Sigmoid colon (tissue), 4 donors: Measurements from ENCODE around the gene EPHA1.

ENCODE experiments used
- EP300 ChIP-seq, 4 donors: sonication (generic); formaldehyde crosslinking; IDR thresholded peaks; one replicate each; pipeline ENCODE4 v1.6.1; 2017; ENCODE audit warnings: antibody characterized with exemption in 4 of 4
- POLR2A ChIP-seq, 2 donors: fragments of 450-650 bp; IDR thresholded peaks; one replicate each; pipeline ENCODE4 v1.6.1; 2016; ENCODE audit warnings: antibody characterized with exemption in 2 of 2, mild to moderate bottlenecking in 2 of 2, moderate library complexity in 2 of 2
- POLR2AphosphoS5 ChIP-seq, 4 donors: sonication (generic); formaldehyde crosslinking; IDR thresholded peaks; one replicate each; pipeline ENCODE4 v1.6.1; 2017; ENCODE audit warnings: antibody characterized with exemption in 4 of 4
- TF ChIP-seq, protein P1 (sequence below), 4 experiments: fragments of 450-650 bp in 3 of 4; fragments of 200-600 bp in 1 of 4; IDR thresholded peaks; one replicate each; pipeline ENCODE4 v1.5.1; 2016 to 2019; ENCODE audit warnings: antibody characterized with exemption in 4 of 4, mild to moderate bottlenecking in 3 of 4, moderate library complexity in 2 of 4

DNA sequence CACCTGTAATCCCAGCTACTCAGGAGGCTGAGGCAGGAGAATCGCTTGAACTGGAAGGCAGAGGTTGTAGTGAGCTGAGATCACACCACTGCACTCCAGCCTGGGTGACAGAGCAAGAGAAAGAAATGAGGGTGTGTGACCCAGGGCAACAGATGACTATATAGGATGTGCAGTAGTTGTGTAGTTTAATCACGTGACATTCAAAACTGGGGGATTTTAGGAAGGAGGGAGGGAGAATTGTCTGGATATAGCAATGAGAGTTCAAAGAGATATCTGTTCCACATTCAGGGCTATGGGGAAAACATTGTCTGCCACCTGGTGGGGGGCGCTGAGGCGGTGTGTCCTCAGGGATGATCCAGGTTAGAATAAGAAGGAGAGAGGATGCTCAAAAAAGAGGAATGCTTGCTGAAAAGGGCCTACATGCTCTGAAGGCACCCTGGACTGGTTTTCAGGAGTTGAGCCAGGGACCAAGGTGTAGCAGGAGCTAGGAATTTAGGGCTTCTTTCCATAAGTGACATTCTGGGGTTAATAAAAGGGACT lies 35.3 kb downstream of the EPHA1 start:
- TF ChIP-seq, protein P1, sequence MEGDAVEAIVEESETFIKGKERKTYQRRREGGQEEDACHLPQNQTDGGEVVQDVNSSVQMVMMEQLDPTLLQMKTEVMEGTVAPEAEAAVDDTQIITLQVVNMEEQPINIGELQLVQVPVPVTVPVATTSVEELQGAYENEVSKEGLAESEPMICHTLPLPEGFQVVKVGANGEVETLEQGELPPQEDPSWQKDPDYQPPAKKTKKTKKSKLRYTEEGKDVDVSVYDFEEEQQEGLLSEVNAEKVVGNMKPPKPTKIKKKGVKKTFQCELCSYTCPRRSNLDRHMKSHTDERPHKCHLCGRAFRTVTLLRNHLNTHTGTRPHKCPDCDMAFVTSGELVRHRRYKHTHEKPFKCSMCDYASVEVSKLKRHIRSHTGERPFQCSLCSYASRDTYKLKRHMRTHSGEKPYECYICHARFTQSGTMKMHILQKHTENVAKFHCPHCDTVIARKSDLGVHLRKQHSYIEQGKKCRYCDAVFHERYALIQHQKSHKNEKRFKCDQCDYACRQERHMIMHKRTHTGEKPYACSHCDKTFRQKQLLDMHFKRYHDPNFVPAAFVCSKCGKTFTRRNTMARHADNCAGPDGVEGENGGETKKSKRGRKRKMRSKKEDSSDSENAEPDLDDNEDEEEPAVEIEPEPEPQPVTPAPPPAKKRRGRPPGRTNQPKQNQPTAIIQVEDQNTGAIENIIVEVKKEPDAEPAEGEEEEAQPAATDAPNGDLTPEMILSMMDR (IDR thresholded peaks at IDR 0.05) = no peak
- TF ChIP-seq POLR2AphosphoS5 (IDR thresholded peaks at IDR 0.05) (no peak), EP300 (IDR thresholded peaks at IDR 0.05) (no peak), POLR2A (IDR thresholded peaks at IDR 0.05) (no peak)
